SK-N-SH treated with all-trans-retinoic acid at 6 μM for 48 hours (cell line): Measurements from ENCODE around the gene PTPRF.

Experiments
- BACH2 ChIP-seq: fragments of 250-450 bp; sonication (Bioruptor Pico); IDR thresholded peaks from 2 replicates; pipeline ENCODE4 v1.9.0; 2021; ENCODE audit warnings: mild to moderate bottlenecking, borderline replicate concordance
- CREB5 ChIP-seq: fragments of 250-450 bp; sonication (Bioruptor Pico); IDR thresholded peaks from 2 replicates; pipeline ENCODE4 v1.5.1; 2020; ENCODE audit warnings: low read depth, mild to moderate bottlenecking, moderate library complexity
- CSDC2 ChIP-seq: fragments of 250-450 bp; sonication (Bioruptor Pico); IDR thresholded peaks from 2 replicates; pipeline ENCODE4 v1.5.0; 2020; ENCODE audit warnings: mild to moderate bottlenecking, moderate library complexity
- GLIS3 ChIP-seq: fragments of 250-450 bp; sonication (Bioruptor Pico); IDR thresholded peaks from 2 replicates; pipeline ENCODE4 v1.5.0; 2020; ENCODE audit warnings: mild to moderate bottlenecking, moderate library complexity
- ISL1 ChIP-seq: fragments of 250-450 bp; sonication (Bioruptor Pico); IDR thresholded peaks from 2 replicates; pipeline ENCODE4 v2.1.2; 2022; ENCODE audit warnings: mild to moderate bottlenecking, moderate library complexity
- PATZ1 ChIP-seq: fragments of 250-450 bp; sonication (Bioruptor Pico); IDR thresholded peaks from 2 replicates; pipeline ENCODE4 v1.8.0; 2020; ENCODE audit warnings: mild to moderate bottlenecking, moderate library complexity, borderline replicate concordance
- POU6F1 ChIP-seq: fragments of 250-450 bp; sonication (Bioruptor Pico); IDR thresholded peaks from 2 replicates; pipeline ENCODE4 v1.8.0; 2021; ENCODE audit warnings: low read depth, mild to moderate bottlenecking, moderate library complexity, borderline replicate concordance
- SNAI2 ChIP-seq: fragments of 250-450 bp; sonication (Bioruptor Pico); IDR thresholded peaks from 2 replicates; pipeline ENCODE4 v1.5.0; 2020; ENCODE audit warnings: mild to moderate bottlenecking, moderate library complexity
- TOX ChIP-seq: fragments of 250-450 bp; sonication (Bioruptor Pico); IDR thresholded peaks from 2 replicates; pipeline ENCODE4 v1.8.0; 2021; ENCODE audit warnings: mild to moderate bottlenecking, moderate library complexity, borderline replicate concordance
- TSHZ2 ChIP-seq: fragments of 250-450 bp; sonication (Bioruptor Pico); IDR thresholded peaks from 2 replicates; pipeline ENCODE4 v1.5.0; 2020; ENCODE audit warnings: mild to moderate bottlenecking, moderate library complexity
- ZC3H10 ChIP-seq: fragments of 250-450 bp; sonication (Bioruptor Pico); IDR thresholded peaks from 2 replicates; pipeline ENCODE4 v1.5.1; 2021; ENCODE audit warnings: mild to moderate bottlenecking, moderate library complexity
- ZFP3 ChIP-seq: fragments of 250-450 bp; sonication (Bioruptor Pico); IDR thresholded peaks from 2 replicates; pipeline ENCODE4 v1.5.0; 2020; ENCODE audit warnings: mild to moderate bottlenecking, moderate library complexity
- ZFP30 ChIP-seq: fragments of 450-650 bp; formaldehyde crosslinking; IDR thresholded peaks from 2 replicates; pipeline ENCODE4 v1.5.0; 2022; ENCODE audit warnings: mild to moderate bottlenecking, moderate library complexity
- ZNF70 ChIP-seq: fragments of 450-650 bp; formaldehyde crosslinking; IDR thresholded peaks from 2 replicates; pipeline ENCODE4 v1.5.0; 2020; ENCODE audit warnings: mild to moderate bottlenecking, moderate library complexity

- TF ChIP-seq ISL1 (CRISPR knock-in tag) (no peak), TOX (no peak), ZNF70 (CRISPR knock-in tag) (no peak), PATZ1 (no peak), ZC3H10 (CRISPR knock-in tag) (no peak), SNAI2 (no peak), CSDC2 (no peak), CREB5 (CRISPR knock-in tag) (no peak), GLIS3 (CRISPR knock-in tag) (no peak), POU6F1 (CRISPR knock-in tag) (no peak), ZFP30 (CRISPR knock-in tag) (no peak), ZFP3 (no peak), TSHZ2 (CRISPR knock-in tag) (no peak), BACH2 (no peak)
These were observed 84.2 kb downstream of the PTPRF start for GRCh38 chr1:43614891-43615290.
